Measurements from ENCODE around the gene NCEH1. TPM values are rescaled to one million over a fixed set of nuclear protein-coding genes. Genes with fewer than 3 reads are reported as not detected.

The NCEH1 gene
- total RNA-seq, 2 experiments from 2014 or later, result 4.9 to 6.3 TPM

DNA sequence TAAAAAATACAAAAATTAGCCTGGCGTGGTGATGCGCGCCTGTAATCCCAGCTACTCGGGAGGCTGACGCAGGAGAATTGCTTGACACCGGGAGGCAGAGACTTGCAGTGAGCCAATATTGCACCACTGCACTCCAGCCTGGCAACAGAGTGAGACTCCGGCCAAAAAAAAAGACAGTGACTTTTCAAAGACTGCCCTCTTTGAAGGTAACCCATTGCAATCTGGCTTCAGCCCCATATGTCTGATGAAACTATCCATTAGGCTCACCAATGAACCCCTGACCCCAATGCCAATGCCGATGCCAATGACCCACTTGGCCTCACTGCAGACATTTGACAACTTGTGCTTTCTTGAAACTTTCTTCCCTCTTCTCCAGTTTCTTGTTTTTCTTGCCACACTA, 54.3 kb downstream of the NCEH1 start:
- no peaks in the 10 kb centered on the region for H3K27me3 Mint-ChIP-seq

GRCh38 chr3:172655388-172655787, 55.5 kb downstream of the NCEH1 start:
- DNase-seq, result no peak
- CTCF ChIA-PET, result interaction anchor here (0.9 kb wide), 1 partner anchor 8 kb away, joined by 3 read pairs; no protein-coding TSS in a partner anchor
- POLR2A ChIA-PET, result no interaction called here
- no peak overlapping the region for H3K4me3 Mint-ChIP-seq
- no peaks in the 10 kb centered on the region for H3K36me3 Mint-ChIP-seq (ENCODE audit: low read depth)
- no peaks in the 10 kb centered on the region for H3K4me1 Mint-ChIP-seq
- H3K9me3 Mint-ChIP-seq (ENCODE audit: low read depth), result no peaks in the 10 kb centered on the region
- no peak overlapping the region for H3K27ac Mint-ChIP-seq
- no peak for ATAC-seq
- no peaks in the 10 kb centered on the region for H3K27me3 Mint-ChIP-seq
- intact Hi-C loops (cut with DNase I, micrococcal nuclease), result no loop called here

More for the DNA sequence above, 54.3 kb downstream of the NCEH1 start:
- H3K36me3 Mint-ChIP-seq (ENCODE audit: low read depth), result no peaks in the 10 kb centered on the region
- no peaks in the 10 kb centered on the region for H3K9me3 Mint-ChIP-seq (ENCODE audit: low read depth)
- intact Hi-C loops (cut with DNase I, micrococcal nuclease), result no loop called here
- H3K27ac Mint-ChIP-seq, result no peak overlapping the region
- ATAC-seq (no peak), DNase-seq (no peak)
- CTCF ChIA-PET, result interaction anchor here (0.7 to 1.3 kb wide), 2 partner anchors 16 to 195 kb away, joined by 3 read pairs; no protein-coding TSS in a partner anchor
- H3K4me1 Mint-ChIP-seq, result no peaks in the 10 kb centered on the region
- POLR2A ChIA-PET, result no interaction called here
- no peak overlapping the region for H3K4me3 Mint-ChIP-seq

DNA sequence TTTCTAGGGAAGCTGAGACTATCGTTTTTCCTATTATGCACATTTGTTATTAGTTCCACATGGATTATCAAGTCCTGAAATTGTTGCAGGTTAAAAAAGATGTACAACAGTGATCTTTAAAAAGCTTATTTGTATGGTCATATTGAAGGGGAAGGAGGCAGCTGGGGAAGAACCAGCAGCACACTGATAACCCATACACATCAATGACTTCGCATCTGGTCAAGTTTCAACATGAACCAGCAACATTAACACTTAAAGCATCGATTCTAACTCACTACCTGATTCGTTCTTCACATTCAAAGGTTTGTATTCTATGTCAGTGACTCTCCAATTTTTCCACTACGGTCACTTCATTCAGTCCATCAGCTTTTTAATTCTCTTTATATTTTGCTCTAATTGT, 56.4 kb downstream of the NCEH1 start:
- POLR2A ChIA-PET, result no interaction called here
- ATAC-seq (no peak), DNase-seq (no peak)
- Mint-ChIP-seq H3K36me3 (ENCODE audit: low read depth) (no peaks in the 10 kb centered on the region), H3K9me3 (ENCODE audit: low read depth) (no peaks in the 10 kb centered on the region), H3K27me3 (no peaks in the 10 kb centered on the region), H3K4me3 (no peak overlapping the region), H3K27ac (no peak overlapping the region), H3K4me1 (no peaks in the 10 kb centered on the region)
- CTCF ChIA-PET, result interaction anchor here (0.7 to 2.8 kb wide), 4 partner anchors 12 to 314 kb away, joined by 3 to 7 read pairs (median 3); no protein-coding TSS in a partner anchor
- intact Hi-C loops (cut with DNase I, micrococcal nuclease), result no loop called here

- no peaks in the 10 kb centered on the region for H3K36me3 Mint-ChIP-seq (ENCODE audit: low read depth)
- intact Hi-C loops (cut with DNase I, micrococcal nuclease), result no loop called here
Measured at GRCh38 chr3:172653004-172653572, 57.8 kb downstream of the NCEH1 start.

DNA sequence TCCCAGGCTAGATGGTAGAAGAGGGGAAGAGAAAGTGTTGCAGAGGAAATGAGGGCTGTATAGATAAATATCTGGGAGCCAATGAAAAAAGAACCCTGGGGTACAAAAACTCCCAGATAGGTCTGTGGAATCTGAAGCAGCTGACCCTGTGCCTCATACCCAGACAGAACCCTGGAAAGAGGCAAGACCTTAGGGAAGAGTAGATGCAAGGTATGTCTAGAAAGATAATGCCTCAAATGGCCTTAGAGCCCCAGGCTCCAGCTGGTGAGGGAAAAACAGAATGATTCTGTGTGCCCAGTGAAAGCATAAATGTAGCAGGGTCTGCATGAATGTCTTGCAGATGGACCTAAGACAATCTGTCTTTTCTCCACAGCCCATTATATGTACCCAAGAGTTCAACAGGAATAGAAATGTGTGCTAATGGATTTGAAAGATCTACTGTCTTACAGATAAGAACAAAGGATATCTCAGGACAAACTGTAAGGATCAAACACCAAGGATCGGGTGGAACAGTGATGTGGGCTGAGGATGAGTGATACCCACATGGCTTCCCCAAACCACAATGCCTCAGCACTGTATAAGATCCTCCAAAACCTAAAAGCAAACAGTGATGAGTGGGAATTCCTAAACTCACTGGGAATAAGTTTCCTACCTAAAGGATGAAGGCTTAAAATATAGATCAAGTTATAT, 58.8 kb downstream of the NCEH1 start:
- intact Hi-C loops (cut with DNase I, micrococcal nuclease), result no loop called here
- ChIA-PET POLR2A (no interaction called here), CTCF (interaction anchor here (0.8 to 2.8 kb wide), 2 partner anchors 11 to 14 kb away, joined by 3 to 7 read pairs; no protein-coding TSS in a partner anchor)
- H3K4me1 Mint-ChIP-seq, result no peaks in the 10 kb centered on the region
- ATAC-seq, result no peak
- no peak overlapping the region for H3K27ac Mint-ChIP-seq
- no peaks in the 10 kb centered on the region for H3K27me3 Mint-ChIP-seq
- H3K9me3 Mint-ChIP-seq (ENCODE audit: low read depth), result no peaks in the 10 kb centered on the region
- no peak for DNase-seq
- H3K36me3 Mint-ChIP-seq (ENCODE audit: low read depth), result no peaks in the 10 kb centered on the region
- H3K4me3 Mint-ChIP-seq, result no peak overlapping the region

More at GRCh38 chr3:172653004-172653572, 57.8 kb downstream of the NCEH1 start:
- Mint-ChIP-seq H3K27ac (no peak overlapping the region), H3K4me1 (no peaks in the 10 kb centered on the region), H3K4me3 (no peak overlapping the region), H3K27me3 (no peaks in the 10 kb centered on the region), H3K9me3 (ENCODE audit: low read depth) (no peaks in the 10 kb centered on the region)
- no peak for ATAC-seq
- POLR2A ChIA-PET, result no interaction called here
- no peak for DNase-seq
- CTCF ChIA-PET, result interaction anchor here (1.0 to 2.8 kb wide), 2 partner anchors 13 to 16 kb away, joined by 3 to 7 read pairs; no protein-coding TSS in a partner anchor

DNA sequence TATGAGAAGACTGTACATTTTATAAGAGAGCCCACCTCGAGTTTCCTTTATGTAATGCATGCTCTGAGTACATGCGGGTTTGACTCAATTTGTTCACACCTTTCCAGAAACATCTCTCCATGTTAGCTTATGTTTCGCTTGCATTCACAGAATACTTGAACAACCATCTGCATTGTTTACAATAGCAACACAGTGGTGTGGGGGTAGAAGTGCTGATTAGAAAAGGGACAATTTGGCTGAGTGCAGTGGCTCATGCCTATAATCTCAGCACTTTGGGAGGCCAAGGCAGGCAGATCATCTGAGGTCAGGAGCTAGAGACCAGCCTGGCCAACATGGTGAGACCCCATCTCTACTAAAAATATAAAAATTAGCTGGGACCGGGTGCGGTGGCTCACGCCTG, 60.9 kb downstream of the NCEH1 start:
- no peak overlapping the region for H3K27ac Mint-ChIP-seq
- no peaks in the 10 kb centered on the region for H3K4me1 Mint-ChIP-seq
- ATAC-seq, result no peak
- DNase-seq, result no peak
- H3K27me3 Mint-ChIP-seq, result no peaks in the 10 kb centered on the region
- intact Hi-C loops (cut with DNase I, micrococcal nuclease), result no loop called here
- no peaks in the 10 kb centered on the region for H3K36me3 Mint-ChIP-seq (ENCODE audit: low read depth)
- no peaks in the 10 kb centered on the region for H3K9me3 Mint-ChIP-seq (ENCODE audit: low read depth)
- no peak overlapping the region for H3K4me3 Mint-ChIP-seq
- ChIA-PET CTCF (interaction anchor here (0.8 to 2.0 kb wide), 6 partner anchors 17 to 317 kb away, joined by 3 to 12 read pairs (median 4); no protein-coding TSS in a partner anchor), POLR2A (no interaction called here)

- Mint-ChIP-seq H3K27ac (no peak overlapping the region), H3K36me3 (ENCODE audit: low read depth) (no peaks in the 10 kb centered on the region), H3K9me3 (ENCODE audit: low read depth) (no peaks in the 10 kb centered on the region), H3K27me3 (no peaks in the 10 kb centered on the region), H3K4me3 (no peak overlapping the region), H3K4me1 (no peaks in the 10 kb centered on the region)
- ATAC-seq, result no peak
- POLR2A ChIA-PET, result no interaction called here
- DNase-seq, result no peak
- intact Hi-C loops (cut with DNase I, micrococcal nuclease), result no loop called here
- CTCF ChIA-PET, result interaction anchor here (0.6 to 2.0 kb wide), 5 partner anchors 18 to 83 kb away, joined by 3 to 12 read pairs (median 3); no protein-coding TSS in a partner anchor
Measured at GRCh38 chr3:172648747-172649146, 62.1 kb downstream of the NCEH1 start.

- no peaks in the 10 kb centered on the region for H3K9me3 Mint-ChIP-seq (ENCODE audit: low read depth)
- H3K4me1 Mint-ChIP-seq, result no peaks in the 10 kb centered on the region
- no peak for ATAC-seq
- CTCF ChIA-PET, result no interaction called here
- H3K4me3 Mint-ChIP-seq, result no peak overlapping the region
- intact Hi-C loops (cut with DNase I, micrococcal nuclease), result no loop called here
- no peaks in the 10 kb centered on the region for H3K27me3 Mint-ChIP-seq
- DNase-seq, result no peak
- H3K36me3 Mint-ChIP-seq (ENCODE audit: low read depth), result no peaks in the 10 kb centered on the region
- POLR2A ChIA-PET, result no interaction called here
- H3K27ac Mint-ChIP-seq, result no peak overlapping the region
Measured at GRCh38 chr3:172647823-172648222, 63.0 kb downstream of the NCEH1 start.

DNA sequence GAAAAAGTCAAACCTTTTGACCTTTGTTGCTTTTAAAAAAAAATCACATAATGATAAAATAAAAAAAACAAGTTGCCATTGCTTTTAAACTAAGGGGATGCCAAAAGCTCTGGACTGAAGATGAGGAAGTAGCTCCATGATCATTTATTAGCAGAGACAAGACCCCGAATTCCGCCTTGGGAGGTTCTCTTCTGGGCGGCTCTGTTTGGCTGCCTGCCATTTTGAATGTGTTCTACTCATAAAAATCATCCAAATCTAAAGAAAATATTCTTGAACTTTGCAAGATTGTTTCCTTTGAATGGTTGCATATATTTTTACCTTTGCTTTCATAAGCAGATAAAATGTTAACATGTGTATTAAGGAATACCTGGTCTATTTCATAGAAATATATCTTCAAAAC, 63.8 kb downstream of the NCEH1 start:
- no peaks in the 10 kb centered on the region for H3K4me1 Mint-ChIP-seq
- intact Hi-C loops (cut with DNase I, micrococcal nuclease), result no loop called here
- no peak for ATAC-seq
- no peaks in the 10 kb centered on the region for H3K27me3 Mint-ChIP-seq
- POLR2A ChIA-PET, result no interaction called here
- H3K27ac Mint-ChIP-seq, result no peak overlapping the region
- H3K9me3 Mint-ChIP-seq (ENCODE audit: low read depth), result no peaks in the 10 kb centered on the region
- H3K36me3 Mint-ChIP-seq (ENCODE audit: low read depth), result no peaks in the 10 kb centered on the region
- CTCF ChIA-PET, result interaction anchor here (0.9 to 1.4 kb wide), 4 partner anchors 9 to 185 kb away, joined by 3 read pairs; no protein-coding TSS in a partner anchor
- H3K4me3 Mint-ChIP-seq, result no peak overlapping the region
- no peak for DNase-seq

DNA sequence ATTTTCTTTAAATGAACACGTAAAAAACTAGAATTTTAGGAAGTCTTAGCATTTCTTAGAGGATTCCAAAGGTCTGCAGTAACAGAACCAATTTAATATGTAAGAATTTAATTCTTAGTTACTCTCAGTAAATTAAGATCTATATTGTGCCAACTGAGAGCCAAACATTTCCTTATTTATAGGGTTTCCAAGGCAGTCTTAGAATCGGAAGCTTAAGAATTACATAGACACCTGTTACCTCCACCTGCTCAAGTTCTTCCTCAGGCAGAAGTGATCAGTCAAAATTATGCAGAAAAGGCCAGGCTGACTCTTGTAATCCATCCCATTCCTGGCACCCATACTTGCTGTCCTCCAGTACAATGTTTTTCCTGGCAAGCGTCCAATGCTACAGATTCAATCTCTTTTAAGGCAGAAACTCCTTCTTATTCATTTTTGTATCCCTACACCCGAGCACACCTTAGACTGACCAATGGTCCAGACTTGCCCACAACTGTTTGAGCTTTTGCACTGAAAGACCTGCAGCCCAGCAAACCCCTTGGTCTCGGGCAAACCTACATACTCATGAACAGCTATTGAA, 64.3 kb downstream of the NCEH1 start:
- H3K27me3 Mint-ChIP-seq, result no peaks in the 10 kb centered on the region
- no peaks in the 10 kb centered on the region for H3K4me1 Mint-ChIP-seq
- H3K9me3 Mint-ChIP-seq (ENCODE audit: low read depth), result no peaks in the 10 kb centered on the region
- DNase-seq, result no peak
- intact Hi-C loops (cut with DNase I, micrococcal nuclease), result no loop called here
- no peak overlapping the region for H3K27ac Mint-ChIP-seq
- H3K4me3 Mint-ChIP-seq, result no peak overlapping the region
- ATAC-seq, result no peak
- CTCF ChIA-PET, result interaction anchor here (0.9 to 1.4 kb wide), 4 partner anchors 9 to 185 kb away, joined by 3 read pairs; no protein-coding TSS in a partner anchor
- no peaks in the 10 kb centered on the region for H3K36me3 Mint-ChIP-seq (ENCODE audit: low read depth)
- POLR2A ChIA-PET, result no interaction called here

DNA sequence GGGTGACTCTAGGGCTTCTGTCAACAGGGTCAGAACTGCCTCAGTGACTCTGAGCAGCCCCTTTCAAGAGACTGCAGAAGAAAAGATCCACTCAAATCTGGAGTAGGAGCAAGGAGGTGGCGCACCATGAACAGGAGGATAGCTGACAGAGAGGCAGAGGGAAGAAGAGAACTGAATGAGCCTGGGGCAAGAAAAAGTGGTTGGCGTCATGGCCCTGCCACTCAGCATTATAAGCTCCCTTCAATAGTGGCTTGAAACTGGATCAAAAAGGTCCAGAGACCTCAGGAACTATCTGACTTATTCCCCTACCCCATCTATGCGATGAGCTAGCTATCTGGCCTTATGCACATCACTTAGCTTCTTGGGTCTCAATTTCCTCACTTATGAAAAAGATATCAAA, 66.6 kb downstream of the NCEH1 start:
- POLR2A ChIA-PET, result interaction anchor here (0.6 kb wide), 1 partner anchor 607 kb away, joined by 8 read pairs; no protein-coding TSS in a partner anchor
- DNase-seq (no peak), ATAC-seq (no peak)
- Mint-ChIP-seq H3K4me1 (no peaks in the 10 kb centered on the region), H3K27ac (no peak overlapping the region), H3K4me3 (no peak overlapping the region), H3K27me3 (no peaks in the 10 kb centered on the region), H3K36me3 (ENCODE audit: low read depth) (no peaks in the 10 kb centered on the region), H3K9me3 (ENCODE audit: low read depth) (no peaks in the 10 kb centered on the region)
- intact Hi-C loops (cut with DNase I, micrococcal nuclease), result no loop called here
- CTCF ChIA-PET, result interaction anchor here (0.9 to 1.9 kb wide), 5 partner anchors 10 to 312 kb away, joined by 3 to 5 read pairs (median 4); no protein-coding TSS in a partner anchor
